HepG2 (cell line): Measurements from ENCODE around the gene GNPAT. TPM values are rescaled to one million over a fixed set of nuclear protein-coding genes. Genes with fewer than 3 reads are reported as not detected.

ENCODE experiments used
- ATAC-seq: fragments of 200-7000 bp; cut with Tn5 transposase; 3 replicates; pipeline ENCODE4 v1.9.1; 2020; ENCODE audit warnings: mild to moderate bottlenecking, moderate library complexity
- BruUV-seq: library from RNA; stranded (reverse); fragments of 400-500 nt; replicated peaks from 2 replicates; lab custom pipeline; 2021; lab: Mats Ljungman, UMichigan
- CTCF ChIA-PET: fragments of 300-600 bp; formaldehyde crosslinking; extraction: SDS; loops from one replicate; lab custom pipeline; 2021; ENCODE audit warnings: low total read pairs, inconsistent platforms, low intra/inter-chr PET ratio; lab: Yijun Ruan, JAX
- POLR2A ChIA-PET: fragments of 350-600 bp; sonication (Branson Sonifier 250); formaldehyde crosslinking; loops from one replicate; lab custom pipeline; 2020; ENCODE audit warnings: antibody characterized with exemption, inconsistent platforms; lab: Yijun Ruan, JAX
- DNase-seq: peaks from one replicate; pipeline ENCODE4 v3.0.0-alpha.2; 2015; ENCODE audit warnings: low spot score
- FAIRE-seq: peaks from 3 replicates; lab custom pipeline; 2011; peaks lifted over from hg19 to GRCh38; lab: Jason Lieb, UNC
- H2AFZ ChIP-seq: one replicate; pipeline ENCODE4 v1.6.1; 2011; ENCODE audit warnings: low read length, inconsistent platforms
- H3K27ac ChIP-seq: fragments of 300-600 bp; 3 replicates; pipeline ENCODE4 v1.8.0; 2011; ENCODE audit warnings: mixed run types, mild to moderate bottlenecking, mixed read lengths, low read length, inconsistent platforms; ENCODE audit not compliant: insufficient read depth; ENCODE audit errors: extremely low read length
- H3K27me3 ChIP-seq, 2 experiments: fragments of 200-600 bp in 1 of 2; 2 replicates in 1 of 2; 3 replicates in 1 of 2; pipeline versions ENCODE4 v1.6.0 to v1.8.0; 2011; ENCODE audit warnings: low read length in 2 of 2, mild to moderate bottlenecking in 2 of 2, moderate library complexity in 2 of 2, inconsistent platforms in 1 of 2; ENCODE audit not compliant: insufficient read depth in 2 of 2, control insufficient read depth in 1 of 2
- H3K36me3 ChIP-seq, 2 experiments: fragments of 200-600 bp in 1 of 2; replicated peaks in 1 of 2; 2 replicates in 1 of 2; 3 replicates in 1 of 2; pipeline versions ENCODE4 v1.5.1 to v1.8.0; 2011; ENCODE audit warnings: low read length in 2 of 2, inconsistent platforms in 1 of 2; ENCODE audit not compliant: insufficient read depth in 2 of 2, control insufficient read depth in 1 of 2
- H3K4me1 ChIP-seq: 2 replicates; pipeline ENCODE4 v1.5.1; 2012; ENCODE audit warnings: low read length, inconsistent platforms; ENCODE audit not compliant: insufficient read depth
- H3K4me2 ChIP-seq: 2 replicates; pipeline ENCODE4 v1.6.0; 2011; ENCODE audit warnings: low read depth, low read length, inconsistent platforms
- H3K4me3 ChIP-seq, 3 experiments: fragments of 200-600 bp in 1 of 3; sonication (generic), shearing (Covaris generic) in 1 of 3; replicated peaks in 1 of 3; 2 replicates each; pipeline ENCODE4 v1.5.1; 2011 to 2016; ENCODE audit warnings: low read length in 3 of 3, inconsistent platforms in 2 of 3, low read depth in 2 of 3, mild to moderate bottlenecking in 2 of 3, control low read depth in 1 of 3, mixed read lengths in 1 of 3; ENCODE audit not compliant: insufficient read depth in 1 of 3
- H3K79me2 ChIP-seq: one replicate; pipeline ENCODE4 v1.6.1; 2011; ENCODE audit warnings: low read length, inconsistent platforms; ENCODE audit not compliant: insufficient read depth
- H3K9ac ChIP-seq: 2 replicates; pipeline ENCODE4 v1.6.0; 2011; ENCODE audit warnings: mild to moderate bottlenecking, low read depth, low read length, inconsistent platforms; ENCODE audit not compliant: insufficient read depth
- H3K9me3 ChIP-seq: 2 replicates; pipeline ENCODE4 v1.5.1; 2012; ENCODE audit warnings: mild to moderate bottlenecking, low read length
- H4K20me1 ChIP-seq: 2 replicates; pipeline ENCODE4 v1.6.0; 2011; ENCODE audit warnings: inconsistent platforms, mild to moderate bottlenecking, low read length, moderate library complexity; ENCODE audit not compliant: insufficient read depth
- DNMT1 ChIP-seq: sonication (generic); formaldehyde crosslinking; IDR thresholded peaks from 2 replicates; pipeline ENCODE4 v1.5.1; 2020; ENCODE audit warnings: mild to moderate bottlenecking, missing genetic modification reagents
- HDAC6 ChIP-seq: fragments of 200-600 bp; sonication (generic); IDR thresholded peaks from 2 replicates; pipeline ENCODE4 v1.7.0; 2017; ENCODE audit warnings: mild to moderate bottlenecking, antibody characterized with exemption, low read length, low read depth
- HNRNPH1 ChIP-seq: fragments of 200-400 bp; formaldehyde crosslinking; optimal IDR thresholded peaks from 2 replicates; pipeline ENCODE3; 2017; ENCODE audit warnings: mild to moderate bottlenecking, low read depth, low read length
- IRF2 ChIP-seq: IDR thresholded peaks from 2 replicates; pipeline ENCODE4 v1.6.1; 2018; ENCODE audit warnings: missing genetic modification reagents, missing compliant biosample characterization
- LCORL ChIP-seq, 2 experiments: fragments of 450-650 bp in 1 of 2; sonication (generic) in 1 of 2; formaldehyde crosslinking in 1 of 2; IDR thresholded peaks; 2 replicates each; pipeline versions ENCODE4 v1.5.0 to v1.6.1; 2017 to 2020; ENCODE audit warnings: antibody characterized with exemption in 1 of 2, missing genetic modification reagents in 1 of 2
- MIER2 ChIP-seq: IDR thresholded peaks from 2 replicates; pipeline ENCODE4 v1.6.1; 2016; ENCODE audit warnings: missing biosample characterization, missing genetic modification reagents
- TOPORS ChIP-seq: sonication (generic); formaldehyde crosslinking; IDR thresholded peaks from 2 replicates; pipeline ENCODE4 v1.8.0; 2023; ENCODE audit warnings: mild to moderate bottlenecking, missing genetic modification reagents
- ZNF644 ChIP-seq: IDR thresholded peaks from 2 replicates; pipeline ENCODE4 v1.6.1; 2016; ENCODE audit warnings: low read depth
- WGBS: methylation state at CpG from one replicate; pipeline ENCODE4 v1.1.6; 2017; ENCODE audit warnings: low lambda C conversion rate; 5-methylcytosine and 5-hydroxymethylcytosine counted together
- in situ Hi-C: cut with HindIII; loops from 2 replicates; pipeline ENCODE4 v1.10.0; 2017; ENCODE audit warnings: low pct_unique_long_range_greater_than_20kb; ENCODE audit not compliant: extremely low pct_ligation_motif_present
- intact Hi-C: fragments of 100-400 bp; cut with micrococcal nuclease; formaldehyde crosslinking; loops from one replicate; pipeline ENCODE4 v1.10.0; 2022; ENCODE audit not compliant: unreplicated experiment
- polyA plus RNA-seq, 8 experiments: library from polyadenylated mRNA; depleted of rRNA in 3 of 8; stranded (reverse) in 7 of 8; unstranded in 1 of 8; fragments of >200 nt; fragmentation: Illumina TruSeq in 4 of 8; extraction: Trizol in 4 of 8; gene quantifications; 2 replicates each; pipeline versions ENCODE4 v1.2.1 to v1.2.3, GENCODE V29; 2011 to 2016; ENCODE audit warnings: low read depth in 4 of 8, missing spikeins in 1 of 8, mixed read lengths in 1 of 8; ENCODE audit not compliant: insufficient read depth in 1 of 8
- total RNA-seq, 5 experiments: library from RNA; depleted of rRNA; stranded (reverse); fragments of >200 nt; fragmentation: Illumina TruSeq; extraction: Trizol; gene quantifications; 2 replicates each; pipeline ENCODE4 v1.2.3, GENCODE V29; 2016; ENCODE audit warnings: low read depth in 1 of 5
- TF ChIP-seq, protein P1 (sequence below): sonication (generic); formaldehyde crosslinking; IDR thresholded peaks from 2 replicates; pipeline ENCODE4 v1.4.0; 2020; ENCODE audit warnings: missing genetic modification reagents

Gene GNPAT
- total and polyA plus RNA-seq, 2 of the 13 experiments (the other 11 are each of a cell fraction or from before 2014, with no cell fraction given) = 58.3 to 114 TPM

DNA sequence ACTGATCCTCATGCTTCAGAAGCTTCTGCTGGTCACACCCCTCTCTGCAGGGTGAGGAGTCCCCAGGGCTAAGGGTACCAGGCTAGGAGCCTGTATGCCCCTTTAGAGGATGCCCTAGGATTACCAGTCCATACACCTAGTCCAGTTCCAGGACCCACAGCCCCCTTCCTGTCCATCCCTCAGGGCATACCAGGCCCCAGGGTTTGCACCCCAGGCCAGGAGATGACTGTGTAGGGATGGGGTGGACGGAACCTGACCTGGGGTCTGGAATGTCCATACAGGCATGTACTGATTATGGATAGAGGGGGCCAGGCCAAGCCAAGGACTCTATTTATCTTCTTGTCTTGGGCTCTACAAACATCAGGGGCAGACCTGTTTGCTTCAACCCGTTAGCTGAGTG lies 44.3 kb upstream of the GNPAT start (continued):
- TF ChIP-seq TOPORS (CRISPR knock-in tag) = no peak
- TF ChIP-seq HDAC6 = no peak

DNA sequence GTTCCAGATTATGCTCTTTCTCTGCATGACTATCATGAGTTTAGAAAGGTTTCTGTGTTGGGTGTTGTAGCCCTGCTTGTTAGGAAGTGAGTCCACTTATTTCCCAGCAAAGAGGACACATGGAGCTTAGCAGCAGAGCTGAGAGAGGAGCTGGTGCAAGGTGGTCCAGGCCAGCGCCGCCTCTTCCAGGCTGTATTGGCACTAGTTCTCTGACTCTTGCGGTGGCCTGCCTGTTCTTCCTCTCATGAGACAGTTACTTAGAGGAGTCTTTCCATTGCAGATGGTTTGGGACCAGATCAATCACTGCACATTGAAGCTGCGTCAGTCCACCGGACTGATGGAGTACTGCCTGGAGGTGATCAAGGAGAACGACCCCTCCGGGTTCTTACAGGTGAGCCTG lies 41.1 kb upstream of the GNPAT start:
- Histone ChIP-seq H3K9ac (no peak overlapping the region), H3K4me1 (peaks cover 55% of the 10 kb centered on the region), H4K20me1 (no peaks in the 10 kb centered on the region), H3K79me2 (no peaks in the 10 kb centered on the region), H3K4me2 (no peak overlapping the region), H3K27ac (no peak overlapping the region), H2AFZ (no peak overlapping the region)
- CTCF ChIA-PET = no interaction called here
- no peak for DNase-seq
- intact Hi-C loops = no loop called here
- no peak for ATAC-seq
- FAIRE-seq = no peak
- 95% methylated on average over 3 of the region's 7 CpGs for WGBS
- no peak for TF ChIP-seq IRF2 (CRISPR knock-in tag)
- TF ChIP-seq LCORL (IDR thresholded peaks at IDR 0.05) = no peak
- no peak for TF ChIP-seq LCORL (CRISPR knock-in tag; IDR thresholded peaks at IDR 0.05)
- TF ChIP-seq DNMT1 (CRISPR knock-in tag) = no peak
- no peak for TF ChIP-seq MIER2 (CRISPR knock-in tag)
- TF ChIP-seq HNRNPH1 = no peak
- TF ChIP-seq, protein P1, sequence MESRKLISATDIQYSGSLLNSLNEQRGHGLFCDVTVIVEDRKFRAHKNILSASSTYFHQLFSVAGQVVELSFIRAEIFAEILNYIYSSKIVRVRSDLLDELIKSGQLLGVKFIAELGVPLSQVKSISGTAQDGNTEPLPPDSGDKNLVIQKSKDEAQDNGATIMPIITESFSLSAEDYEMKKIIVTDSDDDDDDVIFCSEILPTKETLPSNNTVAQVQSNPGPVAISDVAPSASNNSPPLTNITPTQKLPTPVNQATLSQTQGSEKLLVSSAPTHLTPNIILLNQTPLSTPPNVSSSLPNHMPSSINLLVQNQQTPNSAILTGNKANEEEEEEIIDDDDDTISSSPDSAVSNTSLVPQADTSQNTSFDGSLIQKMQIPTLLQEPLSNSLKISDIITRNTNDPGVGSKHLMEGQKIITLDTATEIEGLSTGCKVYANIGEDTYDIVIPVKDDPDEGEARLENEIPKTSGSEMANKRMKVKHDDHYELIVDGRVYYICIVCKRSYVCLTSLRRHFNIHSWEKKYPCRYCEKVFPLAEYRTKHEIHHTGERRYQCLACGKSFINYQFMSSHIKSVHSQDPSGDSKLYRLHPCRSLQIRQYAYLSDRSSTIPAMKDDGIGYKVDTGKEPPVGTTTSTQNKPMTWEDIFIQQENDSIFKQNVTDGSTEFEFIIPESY (CRISPR knock-in tag) = no peak
- no peak for TF ChIP-seq ZNF644
- TF ChIP-seq, all 625 proteins: peak for 0
- Histone ChIP-seq H3K36me3 (no peaks in the 10 kb centered on the region), H3K4me3 (no peak overlapping the region), H3K9me3 (no peaks in the 10 kb centered on the region), H3K27me3 (peaks cover 3 to 54% of the 10 kb centered on the region in 2 experiments; a peak in 3 of 5 replicates)
- POLR2A ChIA-PET = no interaction called here
- in situ Hi-C loops = loop anchor here (25.0 kb wide), 2 partner anchors 413 to 563 kb away; partner anchors contain the start of gene COG2
- BruUV-seq = no TSS peak
